Measurements from ENCODE around the gene CSNK1A1. TPM values are rescaled to one million over a fixed set of nuclear protein-coding genes. Genes with fewer than 3 reads are reported as not detected.

The CSNK1A1 gene
- total and polyA plus RNA-seq, 2 experiments from 2014 or later, result 106 to 231 TPM

- no peaks in the 10 kb centered on the region for H3K9me3 ChIP-seq (ENCODE audit: low read depth)
- H3K4me2 ChIP-seq, result no peak overlapping the region
- no peak for DNase-seq (ENCODE audit: low spot score)
- no peak for TF ChIP-seq EZH2phosphoT487 (IDR thresholded peaks at IDR 0.05; ENCODE audit: low read depth, severe bottlenecking, unreplicated experiment)
- no peak for TF ChIP-seq CTCF (IDR thresholded peaks at IDR 0.05; ENCODE audit: poor library complexity)
- no peak for TF ChIP-seq EZH2 (IDR thresholded peaks at IDR 0.05; ENCODE audit: borderline replicate concordance)
- H3K4me3 ChIP-seq, result no peak overlapping the region
- H3K27ac ChIP-seq, result no peak overlapping the region
- 75% methylated on average over 5 of the region's 5 CpGs for WGBS (ENCODE audit: low lambda C conversion rate, missing lambda C conversion rate)
- H4K20me1 ChIP-seq (ENCODE audit: insufficient read depth, poor library complexity, severe bottlenecking), result no peaks in the 10 kb centered on the region
- H3K9me2 ChIP-seq (replicated peaks; ENCODE audit: insufficient read depth), result no peaks in the 10 kb centered on the region
- H3K27me3 ChIP-seq, result no peaks in the 10 kb centered on the region
- no peaks in the 10 kb centered on the region for H3K36me3 ChIP-seq (replicated peaks; ENCODE audit: insufficient read depth, low read depth)
- no peaks in the 10 kb centered on the region for H3K4me1 ChIP-seq (ENCODE audit: insufficient read depth)
- no peaks in the 10 kb centered on the region for H3K79me2 ChIP-seq
- H2AFZ ChIP-seq, result no peak overlapping the region
Measured at GRCh38 chr5:149594206-149594895, 43.1 kb upstream of the CSNK1A1 start.

GRCh38 chr5:149593370-149593769 is 42.1 kb upstream of the CSNK1A1 start:
- WGBS (ENCODE audit: low lambda C conversion rate, missing lambda C conversion rate), result 81% methylated on average over 2 of the region's 2 CpGs

GRCh38 chr5:149588936-149589335 is 37.7 kb upstream of the CSNK1A1 start:
- no peaks in the 10 kb centered on the region for H3K9me2 ChIP-seq (replicated peaks; ENCODE audit: insufficient read depth)
- no peak overlapping the region for H3K27ac ChIP-seq
- no peak overlapping the region for H3K4me2 ChIP-seq
- peaks cover 5% of the 10 kb centered on the region for H3K4me1 ChIP-seq (ENCODE audit: insufficient read depth)
- H2AFZ ChIP-seq, result no peak overlapping the region
- no peaks in the 10 kb centered on the region for H3K9me3 ChIP-seq (ENCODE audit: low read depth)
- 94% methylated on average over 1 of the region's 1 CpG for WGBS (ENCODE audit: low lambda C conversion rate, missing lambda C conversion rate)
- no peak for DNase-seq (ENCODE audit: low spot score)
- H4K20me1 ChIP-seq (ENCODE audit: insufficient read depth, poor library complexity, severe bottlenecking), result no peaks in the 10 kb centered on the region
- H3K4me3 ChIP-seq, result no peak overlapping the region
- no peaks in the 10 kb centered on the region for H3K27me3 ChIP-seq
- no peak for TF ChIP-seq CTCF (IDR thresholded peaks at IDR 0.05; ENCODE audit: poor library complexity)
- no peak for TF ChIP-seq EZH2phosphoT487 (IDR thresholded peaks at IDR 0.05; ENCODE audit: low read depth, severe bottlenecking, unreplicated experiment)
- no peak for TF ChIP-seq EZH2 (IDR thresholded peaks at IDR 0.05; ENCODE audit: borderline replicate concordance)
- H3K79me2 ChIP-seq, result no peaks in the 10 kb centered on the region
- H3K36me3 ChIP-seq (replicated peaks; ENCODE audit: insufficient read depth, low read depth), result no peaks in the 10 kb centered on the region

More at GRCh38 chr5:149593370-149593769, 42.1 kb upstream of the CSNK1A1 start:
- DNase-seq (ENCODE audit: low spot score), result no peak
- H3K9me3 ChIP-seq (ENCODE audit: low read depth), result no peaks in the 10 kb centered on the region
- no peak overlapping the region for H3K4me3 ChIP-seq
- no peaks in the 10 kb centered on the region for H3K4me1 ChIP-seq (ENCODE audit: insufficient read depth)
- H3K27ac ChIP-seq, result no peak overlapping the region
- no peak for TF ChIP-seq EZH2 (IDR thresholded peaks at IDR 0.05; ENCODE audit: borderline replicate concordance)
- TF ChIP-seq CTCF (IDR thresholded peaks at IDR 0.05; ENCODE audit: poor library complexity), result no peak
- no peak for TF ChIP-seq EZH2phosphoT487 (IDR thresholded peaks at IDR 0.05; ENCODE audit: low read depth, severe bottlenecking, unreplicated experiment)
- no peak overlapping the region for H3K4me2 ChIP-seq
- H2AFZ ChIP-seq, result no peak overlapping the region
- no peaks in the 10 kb centered on the region for H3K79me2 ChIP-seq
- no peaks in the 10 kb centered on the region for H3K27me3 ChIP-seq
- no peaks in the 10 kb centered on the region for H3K9me2 ChIP-seq (replicated peaks; ENCODE audit: insufficient read depth)
- no peaks in the 10 kb centered on the region for H4K20me1 ChIP-seq (ENCODE audit: insufficient read depth, poor library complexity, severe bottlenecking)
- H3K36me3 ChIP-seq (replicated peaks; ENCODE audit: insufficient read depth, low read depth), result no peaks in the 10 kb centered on the region
